Activated CD4-positive, alpha-beta T cell treated with anti-CD3 and anti-CD28 coated beads, Interleukin-2, amount 10 ng/mL, durations not matched to agents 24 days and 14 days (primary cell): ENCODE data around the gene SEMA3F. TPM values are rescaled to one million over a fixed set of nuclear protein-coding genes. Genes with fewer than 3 reads are reported as not detected.

ENCODE experiments used
- DNase-seq: peaks from one replicate; pipeline ENCODE4 v3.0.0; 2022
- H3K27ac Mint-ChIP-seq: one replicate; pipeline ENCODE4 v1.8.0; 2022; ENCODE audit warnings: mild to moderate bottlenecking, mixed read lengths
- H3K27me3 Mint-ChIP-seq: one replicate; pipeline ENCODE4 v1.8.0; 2022; ENCODE audit warnings: mixed read lengths
- H3K36me3 Mint-ChIP-seq: one replicate; pipeline ENCODE4 v1.8.0; 2022; ENCODE audit warnings: low read depth, mild to moderate bottlenecking, mixed read lengths
- H3K4me1 Mint-ChIP-seq: one replicate; pipeline ENCODE4 v1.8.0; 2021; ENCODE audit warnings: mixed read lengths
- H3K4me3 Mint-ChIP-seq: one replicate; pipeline ENCODE4 v1.8.0; 2022; ENCODE audit warnings: mild to moderate bottlenecking, moderate library complexity, mixed read lengths
- H3K9me3 Mint-ChIP-seq: one replicate; pipeline ENCODE4 v1.8.0; 2021; ENCODE audit warnings: mixed read lengths
- intact Hi-C: fragments of 100-400 bp; cut with micrococcal nuclease; formaldehyde crosslinking; loops from one replicate; pipeline ENCODE4 v1.15.1; 2023
- total RNA-seq: library from RNA; stranded (reverse); gene quantifications from 2 replicates; pipeline ENCODE4 v1.2.3, GENCODE V29; 2022

Gene SEMA3F
- total RNA-seq, 1 donor from 2014 or later, result 0.14 TPM

- H3K27me3 Mint-ChIP-seq, result no peaks in the 10 kb centered on the region
- DNase-seq, result no peak
- no peaks in the 10 kb centered on the region for H3K4me1 Mint-ChIP-seq
- H3K4me3 Mint-ChIP-seq, result no peak overlapping the region
- H3K9me3 Mint-ChIP-seq, result no peaks in the 10 kb centered on the region
- no peak overlapping the region for H3K27ac Mint-ChIP-seq
- H3K36me3 Mint-ChIP-seq, result peaks cover 6% of the 10 kb centered on the region
- intact Hi-C loops, result no loop called here
Observed at GRCh38 chr3:50124800-50125178, 30.3 kb upstream of the SEMA3F start.

DNA sequence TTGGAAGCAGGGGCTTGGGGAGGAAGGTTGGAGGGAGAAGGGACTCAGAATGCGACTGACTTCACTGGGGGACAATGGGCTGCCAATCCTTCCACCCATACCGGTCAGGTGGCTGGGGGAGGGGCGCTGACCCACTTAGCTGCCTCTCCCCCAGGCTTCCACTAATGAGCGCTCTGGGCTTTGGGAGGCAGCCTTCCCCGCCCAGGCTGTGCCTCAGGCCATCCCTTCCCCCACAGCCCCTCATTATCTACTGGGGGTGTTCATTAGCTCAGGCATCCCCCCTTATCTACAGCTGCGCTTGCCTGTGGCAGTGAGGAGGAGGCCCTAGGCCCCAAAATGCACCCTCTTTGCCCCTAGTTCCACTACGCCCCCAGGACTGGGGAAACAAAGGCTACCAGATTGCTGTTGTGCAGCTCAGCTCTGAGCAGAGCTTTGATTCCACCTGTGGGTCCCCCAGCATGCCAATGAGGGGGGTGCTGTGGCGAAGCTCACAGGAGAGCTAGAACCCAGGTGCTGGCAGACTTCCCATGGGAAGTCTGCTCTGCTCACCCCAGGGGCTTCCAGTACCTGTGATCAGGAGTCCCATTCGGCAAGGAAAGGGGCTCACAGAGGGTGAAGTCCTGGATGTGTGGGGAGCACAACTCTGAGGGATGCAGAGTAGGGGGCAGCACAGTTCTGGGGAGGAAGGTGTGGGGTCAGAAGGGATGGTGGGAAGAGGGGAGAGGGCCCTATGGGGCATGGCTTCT lies 29.4 kb upstream of the SEMA3F start:
- H3K4me3 Mint-ChIP-seq, result no peak overlapping the region
- H3K9me3 Mint-ChIP-seq, result no peaks in the 10 kb centered on the region
- H3K36me3 Mint-ChIP-seq, result no peaks in the 10 kb centered on the region
- H3K27ac Mint-ChIP-seq, result no peak overlapping the region
- H3K4me1 Mint-ChIP-seq, result no peaks in the 10 kb centered on the region
- H3K27me3 Mint-ChIP-seq, result no peaks in the 10 kb centered on the region
- intact Hi-C loops, result no loop called here
- DNase-seq, result no peak

DNA sequence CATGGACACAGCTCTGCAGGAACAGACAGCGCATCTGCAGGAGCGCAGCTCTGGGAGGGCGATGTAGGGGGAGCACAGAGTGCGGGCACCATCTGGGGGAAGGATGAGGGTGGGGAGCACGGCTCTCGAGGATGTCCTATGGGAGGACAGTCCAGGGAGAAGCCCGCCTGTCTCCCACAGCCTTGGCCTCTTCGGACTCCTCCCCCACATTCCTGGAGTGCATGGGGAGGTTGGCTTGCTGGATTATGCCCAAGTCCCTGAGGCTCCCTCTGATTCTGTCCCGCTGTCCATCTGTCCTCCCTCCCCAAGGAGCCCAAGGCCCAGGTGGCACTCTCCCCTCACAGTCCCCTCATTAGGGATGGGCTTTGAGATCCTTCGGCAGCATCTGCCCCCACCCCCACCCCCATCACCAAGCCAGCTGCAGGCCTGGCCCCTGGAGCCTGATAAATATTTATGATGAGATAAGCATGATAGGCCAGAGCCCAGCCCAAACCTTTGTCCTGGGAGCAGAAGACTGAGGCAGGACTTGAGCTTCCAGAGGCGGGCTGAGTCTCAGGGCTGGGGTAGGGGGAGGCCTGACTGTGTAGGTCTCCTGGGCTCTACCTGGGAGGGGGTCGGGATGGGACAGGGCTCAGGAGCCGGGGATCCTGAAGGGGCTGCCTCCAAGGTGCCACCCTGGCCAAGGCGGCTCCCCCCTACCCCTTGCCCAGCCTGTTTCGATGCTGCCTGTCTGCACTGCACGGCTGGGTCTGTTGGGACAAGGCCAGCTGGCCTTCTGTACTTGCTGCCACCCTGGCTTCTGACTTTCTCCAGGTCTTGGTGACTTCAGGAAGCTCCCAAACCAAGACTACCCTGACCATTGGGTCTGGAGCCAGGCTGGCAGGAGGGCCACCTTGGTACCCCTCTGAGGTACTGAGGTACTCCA lies 28.6 kb upstream of the SEMA3F start:
- intact Hi-C loops, result no loop called here
- DNase-seq, result peak; percentile 56
- Mint-ChIP-seq H3K27ac (no peak overlapping the region), H3K36me3 (no peaks in the 10 kb centered on the region), H3K4me1 (no peaks in the 10 kb centered on the region), H3K4me3 (no peak overlapping the region), H3K27me3 (no peaks in the 10 kb centered on the region), H3K9me3 (no peaks in the 10 kb centered on the region)

- Mint-ChIP-seq H3K27ac (no peak overlapping the region), H3K36me3 (no peaks in the 10 kb centered on the region), H3K4me3 (no peak overlapping the region), H3K4me1 (no peaks in the 10 kb centered on the region), H3K9me3 (no peaks in the 10 kb centered on the region), H3K27me3 (no peaks in the 10 kb centered on the region)
- DNase-seq, result no peak
- intact Hi-C loops, result no loop called here
Observed at GRCh38 chr3:50127251-50127691, 27.9 kb upstream of the SEMA3F start.

GRCh38 chr3:50128001-50128400 lies 27.1 kb upstream of the SEMA3F start:
- no peak for DNase-seq
- no peaks in the 10 kb centered on the region for H3K4me1 Mint-ChIP-seq
- H3K36me3 Mint-ChIP-seq, result no peaks in the 10 kb centered on the region
- H3K27ac Mint-ChIP-seq, result no peak overlapping the region
- no peak overlapping the region for H3K4me3 Mint-ChIP-seq
- intact Hi-C loops, result no loop called here
- no peaks in the 10 kb centered on the region for H3K9me3 Mint-ChIP-seq
- H3K27me3 Mint-ChIP-seq, result no peaks in the 10 kb centered on the region

DNA sequence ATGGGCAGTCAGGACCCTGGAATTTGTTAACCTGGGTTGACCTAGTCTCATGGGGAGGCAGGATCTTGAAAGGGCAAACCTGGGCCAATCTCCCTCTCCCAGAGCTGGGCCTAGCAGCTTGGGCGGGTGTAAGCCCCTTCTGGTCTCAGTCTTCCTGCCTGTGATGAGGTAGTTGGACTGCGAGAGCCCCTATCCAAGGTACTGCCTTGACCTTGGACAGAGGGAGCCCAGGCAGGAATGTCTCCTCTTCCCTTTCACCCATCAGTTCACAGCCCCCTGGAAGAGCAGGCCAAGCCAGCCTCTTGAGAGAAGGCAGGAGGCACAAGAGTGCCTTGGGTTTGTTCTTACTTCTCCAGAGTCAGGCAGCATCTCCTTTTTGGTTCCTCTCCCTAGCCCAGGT lies 24.7 kb upstream of the SEMA3F start:
- DNase-seq, result no peak
- Mint-ChIP-seq H3K4me1 (no peaks in the 10 kb centered on the region), H3K27ac (no peak overlapping the region), H3K4me3 (no peak overlapping the region), H3K36me3 (no peaks in the 10 kb centered on the region), H3K27me3 (no peaks in the 10 kb centered on the region), H3K9me3 (no peaks in the 10 kb centered on the region)
- intact Hi-C loops, result no loop called here

GRCh38 chr3:50132421-50133282 lies 22.5 kb upstream of the SEMA3F start:
- Mint-ChIP-seq H3K27me3 (no peaks in the 10 kb centered on the region), H3K36me3 (no peaks in the 10 kb centered on the region), H3K9me3 (no peaks in the 10 kb centered on the region), H3K27ac (no peak overlapping the region), H3K4me1 (no peaks in the 10 kb centered on the region), H3K4me3 (no peak overlapping the region)
- DNase-seq, result no peak
- intact Hi-C loops, result no loop called here

GRCh38 chr3:50133283-50133615 lies 21.9 kb upstream of the SEMA3F start:
- Mint-ChIP-seq H3K4me3 (no peak overlapping the region), H3K27me3 (no peaks in the 10 kb centered on the region), H3K36me3 (no peaks in the 10 kb centered on the region), H3K9me3 (no peaks in the 10 kb centered on the region), H3K4me1 (peaks cover 3% of the 10 kb centered on the region), H3K27ac (no peak overlapping the region)
- intact Hi-C loops, result no loop called here
- DNase-seq, result no peak

- Mint-ChIP-seq H3K9me3 (no peaks in the 10 kb centered on the region), H3K4me3 (no peak overlapping the region), H3K27me3 (no peaks in the 10 kb centered on the region), H3K27ac (no peak overlapping the region), H3K36me3 (no peaks in the 10 kb centered on the region), H3K4me1 (peaks cover 8% of the 10 kb centered on the region)
- intact Hi-C loops, result no loop called here
- no peak for DNase-seq
Observed at GRCh38 chr3:50134367-50134766, 20.8 kb upstream of the SEMA3F start.

- Mint-ChIP-seq H3K4me1 (peaks cover 8% of the 10 kb centered on the region), H3K9me3 (no peaks in the 10 kb centered on the region), H3K4me3 (no peak overlapping the region), H3K27me3 (no peaks in the 10 kb centered on the region), H3K36me3 (no peaks in the 10 kb centered on the region), H3K27ac (no peak overlapping the region)
- intact Hi-C loops, result no loop called here
- DNase-seq, result no peak
Observed at GRCh38 chr3:50135964-50136363, 19.2 kb upstream of the SEMA3F start.

DNA sequence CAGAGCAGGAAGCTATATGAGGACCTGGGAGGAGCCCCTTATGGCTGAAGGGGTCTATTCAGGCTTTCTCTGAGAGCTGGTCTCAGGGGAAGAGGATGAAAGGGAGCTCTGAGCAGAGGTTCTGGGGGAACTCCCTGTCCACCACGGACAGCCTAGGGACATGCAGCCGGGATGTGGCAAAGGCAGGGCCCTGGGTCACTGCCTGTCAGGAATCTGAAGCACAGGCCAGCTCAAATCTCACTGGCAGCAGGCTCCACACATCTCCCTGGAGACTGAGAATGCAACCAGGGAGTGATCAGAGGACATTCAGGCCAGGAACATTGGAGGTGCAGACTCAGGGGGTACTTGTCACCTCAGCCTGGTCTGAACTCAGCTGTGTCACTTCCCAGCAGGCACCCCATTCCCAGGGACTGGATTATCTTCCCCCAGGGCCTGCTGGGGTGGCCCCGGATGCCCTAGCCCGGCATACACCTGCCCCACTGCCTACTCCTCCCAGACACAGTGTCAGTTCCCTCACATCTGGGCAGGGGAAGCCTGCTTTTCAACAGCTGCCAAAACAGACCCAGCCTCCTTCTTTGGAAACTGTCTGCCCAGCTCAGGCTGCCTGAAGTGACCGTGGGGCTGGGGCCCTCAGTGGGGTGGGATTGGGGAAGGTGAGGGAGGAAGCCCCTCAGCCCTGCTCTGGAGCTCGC lies 18.3 kb upstream of the SEMA3F start:
- Mint-ChIP-seq H3K9me3 (no peaks in the 10 kb centered on the region), H3K4me3 (no peak overlapping the region), H3K27ac (no peak overlapping the region), H3K27me3 (no peaks in the 10 kb centered on the region), H3K4me1 (peaks cover 8% of the 10 kb centered on the region), H3K36me3 (no peaks in the 10 kb centered on the region)
- intact Hi-C loops, result no loop called here
- no peak for DNase-seq

DNA sequence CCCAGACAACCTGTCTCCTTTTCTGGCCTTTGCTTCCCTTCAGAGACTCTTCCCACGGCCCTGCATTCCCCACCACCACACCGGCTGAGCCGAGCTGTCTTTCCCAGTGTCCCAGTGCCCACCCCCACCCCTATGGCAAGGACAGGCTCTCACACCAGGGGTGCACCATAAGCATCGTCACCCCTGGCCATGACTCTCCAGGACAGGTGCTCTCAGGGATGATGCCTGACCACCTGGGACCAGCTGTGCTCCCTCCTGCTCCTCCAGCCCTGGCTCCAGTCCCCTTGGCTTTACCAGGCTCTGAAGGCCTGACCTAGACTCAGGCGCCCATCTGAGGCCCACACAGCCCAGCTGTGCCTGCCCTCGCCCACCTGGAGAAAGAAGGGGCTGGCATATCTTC lies 17.6 kb upstream of the SEMA3F start:
- intact Hi-C loops, result no loop called here
- no peaks in the 10 kb centered on the region for H3K9me3 Mint-ChIP-seq

More for the DNA sequence above, 17.6 kb upstream of the SEMA3F start:
- no peak overlapping the region for H3K4me3 Mint-ChIP-seq
- H3K27ac Mint-ChIP-seq, result no peak overlapping the region
- no peaks in the 10 kb centered on the region for H3K36me3 Mint-ChIP-seq
- H3K4me1 Mint-ChIP-seq, result peaks cover 11% of the 10 kb centered on the region
- H3K27me3 Mint-ChIP-seq, result no peaks in the 10 kb centered on the region
- no peak for DNase-seq
